ENCODE measurements around the gene PEAK1. TPM values are rescaled to one million over a fixed set of nuclear protein-coding genes. Genes with fewer than 3 reads are reported as not detected.

PEAK1 gene
- total and polyA plus RNA-seq, 3 donors from 2014 or later = 33.2 to 130 (median 107) TPM

GRCh38 chr15:77052556-77052955 is 367.3 kb downstream of the PEAK1 start:
- H3K4me3 ChIP-seq = no peak overlapping the region
- no peaks in the 10 kb centered on the region for H3K36me3 ChIP-seq (ENCODE audit: low read depth, missing control alignments)
- H3K27me3 ChIP-seq = no peaks in the 10 kb centered on the region
- WGBS, 2 donors = 86% methylated on average over 2 of the region's 2 CpGs
- no peak for TF ChIP-seq CTCF (IDR thresholded peaks at IDR 0.05)
- TF ChIP-seq POLR2A (IDR thresholded peaks at IDR 0.05) = no peak
- H3K9me3 ChIP-seq = no peaks in the 10 kb centered on the region
- H3K4me1 ChIP-seq = no peaks in the 10 kb centered on the region
- intact Hi-C loops (cut with DNase I; ENCODE audit: low total_unique reads) = no loop called here
- H3K27ac ChIP-seq = no peak overlapping the region
- no peak for DNase-seq

Other genes with a start within 250 kb of the PEAK1 start
- 10 to 100 TPM; 76.9 to 87.7 TPM for gene HMG20A, start 784 bp upstream of the PEAK1 start, total RNA-seq
- gene HMG20A, start 784 bp upstream of the PEAK1 start, polyA plus RNA-seq (ENCODE audit: insufficient read depth, low read depth, low replicate concordance) = 44.2 TPM
- 10 to 100 TPM; 16.6 to 22.4 TPM for gene LINGO1, start 212.8 kb upstream of the PEAK1 start, total RNA-seq
- 16.7 TPM for gene LINGO1, start 212.8 kb upstream of the PEAK1 start, polyA plus RNA-seq (ENCODE audit: insufficient read depth, low read depth, low replicate concordance)